HEK293 (cell line): ENCODE data around the gene CASP8.

Experiments used
- CTCF ChIP-seq: fragments of 450-650 bp; formaldehyde crosslinking; IDR thresholded peaks from 2 replicates; pipeline ENCODE4 v1.5.1; 2016; ENCODE audit warnings: missing biosample characterization, missing genetic modification characterization
- ZNF19 ChIP-seq: fragments of 450-650 bp; formaldehyde crosslinking; IDR thresholded peaks from 2 replicates; pipeline ENCODE4; 2016; ENCODE audit warnings: missing biosample characterization, missing genetic modification characterization, low read depth
- ZNF560 ChIP-seq: fragments of 450-650 bp; formaldehyde crosslinking; IDR thresholded peaks from 2 replicates; pipeline ENCODE4 v1.5.1; 2017; ENCODE audit warnings: missing biosample characterization, missing genetic modification characterization, borderline replicate concordance

GRCh38 chr2:201322772-201323171, 62.4 kb downstream of the CASP8 start:
- TF ChIP-seq CTCF (tag by site-specific recombination) (no peak), ZNF560 (tag by site-specific recombination) (no peak), ZNF19 (tag by site-specific recombination) (no peak)
